IPS-20b (cell line): ENCODE data around the gene NLRP3.
A peak's percentile ranks its signal among the peaks of the same experiment; 100 is the strongest.
"Not testable (repeated sequence)": the region's sequence is repeated elsewhere in the genome, so short reads cannot be mapped to it uniquely, and the experiment has no call there.

Source experiments
- H3K27ac ChIP-seq: one replicate; pipeline ENCODE4 v1.5.1; 2013; ENCODE audit warnings: low read length
- H3K27me3 ChIP-seq: 2 replicates; pipeline ENCODE4 v1.6.1; 2013; ENCODE audit warnings: mild to moderate bottlenecking, low read length, inconsistent platforms; ENCODE audit not compliant: insufficient read depth
- H3K36me3 ChIP-seq: 2 replicates; pipeline ENCODE4 v1.6.1; 2013; ENCODE audit warnings: low read depth, mild to moderate bottlenecking, inconsistent platforms, low read length, moderate library complexity; ENCODE audit not compliant: insufficient read depth
- H3K4me1 ChIP-seq: 2 replicates; pipeline ENCODE4 v1.6.1; 2013; ENCODE audit warnings: mild to moderate bottlenecking, control low read depth, inconsistent platforms, low read length, moderate library complexity; ENCODE audit not compliant: insufficient read depth
- H3K4me3 ChIP-seq: 2 replicates; pipeline ENCODE4 v1.5.1; 2013; ENCODE audit warnings: mild to moderate bottlenecking, low read length, inconsistent platforms
- H3K9ac ChIP-seq: 2 replicates; pipeline ENCODE4 v1.6.1; 2013; ENCODE audit warnings: low read depth, mild to moderate bottlenecking, inconsistent platforms, low read length, moderate library complexity
- H3K9me3 ChIP-seq: 2 replicates; pipeline ENCODE4 v1.6.1; 2013; ENCODE audit warnings: mild to moderate bottlenecking, low read depth, low read length, inconsistent platforms; ENCODE audit not compliant: insufficient read depth

NLRP3 gene

GRCh38 chr1:247376659-247377058 lies 39.3 kb upstream of the NLRP3 start:
- Histone ChIP-seq H3K27me3 (no peaks in the 10 kb centered on the region), H3K36me3 (no peaks in the 10 kb centered on the region), H3K4me3 (peak overlapping the region; percentile 72), H3K9me3 (peaks cover 5% of the 10 kb centered on the region; the same call in 1 of the 2 replicates), H3K27ac (peak overlapping the region; percentile 77), H3K9ac (peak overlapping the region; percentile 93), H3K4me1 (peaks cover 30% of the 10 kb centered on the region)

GRCh38 chr1:247377656-247378055 lies 38.3 kb upstream of the NLRP3 start:
- not testable (repeated sequence) for H3K9me3 ChIP-seq, H3K27me3 ChIP-seq, H3K36me3 ChIP-seq
- Histone ChIP-seq H3K9ac (peak overlapping the region; percentile 93; the same call in 1 of the 2 replicates), H3K27ac (peak overlapping the region; percentile 77), H3K4me3 (peak overlapping the region; percentile 72), H3K4me1 (peaks cover 30% of the 10 kb centered on the region)

DNA sequence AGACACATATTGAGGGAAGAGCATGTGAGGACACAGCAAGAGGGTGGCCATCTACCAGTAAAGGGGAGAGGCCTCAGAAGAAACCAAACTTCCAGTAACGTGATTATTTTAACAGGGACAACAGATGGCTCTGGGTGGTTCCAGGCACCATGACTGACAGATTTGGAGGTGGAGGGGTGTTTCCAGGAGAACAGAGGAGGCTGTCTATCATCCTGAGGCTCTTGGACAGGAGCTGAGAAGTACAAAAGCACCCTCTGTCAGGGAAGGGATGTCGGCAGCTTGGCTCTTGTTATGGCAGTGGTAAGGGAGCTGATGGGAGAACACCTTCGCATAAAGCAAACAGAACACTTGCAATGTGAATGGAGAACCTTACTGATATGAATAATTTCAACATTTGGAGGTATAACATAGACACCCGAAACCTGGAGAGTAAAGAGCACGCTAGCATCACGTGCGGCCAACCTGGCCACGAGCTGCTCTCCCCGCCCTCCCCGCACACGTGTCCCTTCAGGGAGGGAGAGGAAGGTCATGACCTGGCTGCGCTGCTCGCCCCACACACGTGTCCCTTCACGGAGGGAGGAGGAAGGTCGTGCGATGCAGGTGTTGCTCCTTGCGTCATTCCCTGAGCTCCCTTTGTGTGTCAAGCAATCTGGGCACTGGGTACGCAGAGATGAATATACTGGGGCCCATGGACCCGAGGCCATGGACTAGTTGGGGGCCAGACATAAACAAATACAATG lies 37.5 kb upstream of the NLRP3 start:
- Histone ChIP-seq H3K9me3 (peaks cover 5% of the 10 kb centered on the region; the same call in 1 of the 2 replicates), H3K4me1 (peaks cover 30% of the 10 kb centered on the region), H3K4me3 (peak overlapping the region; percentile 72; the same call in 1 of the 2 replicates), H3K27me3 (no peaks in the 10 kb centered on the region), H3K9ac (peak overlapping the region; percentile 93; the same call in 1 of the 2 replicates), H3K36me3 (no peaks in the 10 kb centered on the region), H3K27ac (peak overlapping the region; percentile 77)

- Histone ChIP-seq H3K4me1 (peaks cover 19% of the 10 kb centered on the region), H3K9me3 (peaks cover 9% of the 10 kb centered on the region; the same call in 1 of the 2 replicates), H3K27ac (no peak overlapping the region), H3K36me3 (no peaks in the 10 kb centered on the region), H3K27me3 (peaks cover 15% of the 10 kb centered on the region; the same call in 1 of the 2 replicates), H3K4me3 (no peak overlapping the region), H3K9ac (no peak overlapping the region)
Observed at GRCh38 chr1:247385283-247385682, 30.7 kb upstream of the NLRP3 start.

DNA sequence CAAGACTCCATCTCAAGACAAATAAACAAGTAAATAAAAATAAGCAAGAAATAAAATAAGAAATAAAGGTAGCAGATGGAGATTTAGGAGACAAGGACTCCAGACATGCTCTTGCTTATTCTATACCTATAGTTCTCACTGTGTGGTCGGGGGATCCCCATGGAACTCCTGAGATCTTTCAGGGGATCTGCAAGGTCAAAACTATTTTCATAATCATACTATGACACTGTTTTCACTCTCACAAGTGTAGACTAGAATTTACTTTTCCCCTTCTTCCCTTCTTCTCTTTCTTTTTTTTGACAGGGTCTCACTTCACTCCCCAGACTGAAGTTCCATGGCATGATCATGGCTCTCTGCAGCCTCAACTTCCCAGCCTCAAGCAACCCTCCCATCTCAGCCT lies 29.8 kb upstream of the NLRP3 start:
- Histone ChIP-seq H3K4me1 (peaks cover 19% of the 10 kb centered on the region), H3K9ac (no peak overlapping the region), H3K4me3 (no peak overlapping the region), H3K27me3 (peaks cover 15% of the 10 kb centered on the region; the same call in 1 of the 2 replicates), H3K9me3 (peaks cover 9% of the 10 kb centered on the region; the same call in 1 of the 2 replicates), H3K27ac (no peak overlapping the region), H3K36me3 (no peaks in the 10 kb centered on the region)

DNA sequence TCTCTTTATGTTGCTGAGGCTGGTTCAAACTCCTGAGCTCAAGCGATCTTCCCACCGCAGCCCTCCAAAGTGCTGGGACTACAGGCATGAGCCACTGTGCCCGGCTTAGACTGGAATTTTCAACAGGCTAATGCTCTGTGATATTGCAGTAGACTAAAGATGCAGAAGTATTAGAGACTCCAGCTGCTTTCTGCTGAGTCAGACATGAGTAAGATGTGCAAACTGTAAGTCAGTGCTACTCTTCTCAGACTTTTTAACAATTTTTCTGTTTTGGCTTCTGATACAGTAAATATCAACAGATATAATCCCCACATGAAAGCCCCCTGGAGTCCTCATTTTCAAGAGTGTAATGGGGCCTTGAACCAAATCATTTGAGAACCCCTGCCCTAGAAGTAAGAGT lies 29.3 kb upstream of the NLRP3 start:
- H3K36me3 ChIP-seq = no peaks in the 10 kb centered on the region
- H3K9ac ChIP-seq = peak overlapping the region; percentile 3; the same call in 1 of the 2 replicates
- H3K27ac ChIP-seq = no peak overlapping the region
- peaks cover 15% of the 10 kb centered on the region; the same call in 1 of the 2 replicates for H3K27me3 ChIP-seq
- H3K9me3 ChIP-seq = peaks cover 9% of the 10 kb centered on the region; the same call in 1 of the 2 replicates
- peaks cover 19% of the 10 kb centered on the region for H3K4me1 ChIP-seq
- H3K4me3 ChIP-seq = no peak overlapping the region

DNA sequence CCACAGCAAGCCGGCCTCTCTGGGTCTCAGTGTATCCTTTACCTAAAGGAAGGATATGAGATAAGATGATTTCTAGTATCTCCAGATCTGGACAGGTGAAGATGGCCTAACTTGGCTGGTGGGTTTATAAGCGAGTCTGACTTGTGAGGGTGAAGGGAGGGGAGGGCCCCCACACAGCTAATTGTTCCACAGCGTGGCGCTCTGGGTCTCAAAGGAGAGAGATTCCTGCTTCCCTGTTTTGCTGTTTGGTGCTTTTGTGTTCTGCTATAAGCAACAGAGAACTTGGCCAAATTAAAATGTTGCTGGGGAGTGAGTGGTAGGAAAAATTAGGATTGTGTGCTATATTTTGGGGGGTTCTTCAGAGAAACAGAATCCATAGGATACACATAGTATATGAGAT lies 28.9 kb upstream of the NLRP3 start:
- H3K4me3 ChIP-seq = no peak overlapping the region
- no peak overlapping the region for H3K27ac ChIP-seq
- peaks cover 9% of the 10 kb centered on the region; the same call in 1 of the 2 replicates for H3K9me3 ChIP-seq
- peaks cover 15% of the 10 kb centered on the region; the same call in 1 of the 2 replicates for H3K27me3 ChIP-seq
- H3K4me1 ChIP-seq = peaks cover 19% of the 10 kb centered on the region
- H3K9ac ChIP-seq = peak overlapping the region; percentile 3; the same call in 1 of the 2 replicates
- H3K36me3 ChIP-seq = no peaks in the 10 kb centered on the region

DNA sequence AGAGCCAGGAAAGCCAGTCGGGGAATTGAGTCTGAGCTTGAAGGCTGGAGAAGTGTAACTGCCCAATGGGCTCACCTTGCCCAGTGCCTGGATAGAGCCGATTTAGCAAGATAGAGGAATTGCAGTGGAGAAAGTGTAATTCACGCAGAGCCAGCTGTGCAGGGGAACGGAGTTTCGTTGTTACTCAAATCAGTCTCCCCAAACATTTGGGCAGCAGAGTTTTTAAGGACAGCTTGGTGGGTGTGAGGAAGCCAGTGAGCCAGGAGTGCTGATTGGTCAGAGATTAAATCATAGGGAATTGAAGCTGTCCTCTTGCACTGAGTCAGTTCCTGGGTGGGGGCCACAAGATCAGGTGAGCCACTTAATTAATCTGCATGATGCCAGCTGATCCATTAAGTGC lies 28.4 kb upstream of the NLRP3 start:
- Histone ChIP-seq H3K4me1 (peaks cover 19% of the 10 kb centered on the region), H3K27ac (no peak overlapping the region), H3K4me3 (no peak overlapping the region), H3K36me3 (no peaks in the 10 kb centered on the region), H3K27me3 (peaks cover 15% of the 10 kb centered on the region; the same call in 1 of the 2 replicates), H3K9me3 (peaks cover 9% of the 10 kb centered on the region; the same call in 1 of the 2 replicates), H3K9ac (peak overlapping the region; percentile 3; the same call in 1 of the 2 replicates)

DNA sequence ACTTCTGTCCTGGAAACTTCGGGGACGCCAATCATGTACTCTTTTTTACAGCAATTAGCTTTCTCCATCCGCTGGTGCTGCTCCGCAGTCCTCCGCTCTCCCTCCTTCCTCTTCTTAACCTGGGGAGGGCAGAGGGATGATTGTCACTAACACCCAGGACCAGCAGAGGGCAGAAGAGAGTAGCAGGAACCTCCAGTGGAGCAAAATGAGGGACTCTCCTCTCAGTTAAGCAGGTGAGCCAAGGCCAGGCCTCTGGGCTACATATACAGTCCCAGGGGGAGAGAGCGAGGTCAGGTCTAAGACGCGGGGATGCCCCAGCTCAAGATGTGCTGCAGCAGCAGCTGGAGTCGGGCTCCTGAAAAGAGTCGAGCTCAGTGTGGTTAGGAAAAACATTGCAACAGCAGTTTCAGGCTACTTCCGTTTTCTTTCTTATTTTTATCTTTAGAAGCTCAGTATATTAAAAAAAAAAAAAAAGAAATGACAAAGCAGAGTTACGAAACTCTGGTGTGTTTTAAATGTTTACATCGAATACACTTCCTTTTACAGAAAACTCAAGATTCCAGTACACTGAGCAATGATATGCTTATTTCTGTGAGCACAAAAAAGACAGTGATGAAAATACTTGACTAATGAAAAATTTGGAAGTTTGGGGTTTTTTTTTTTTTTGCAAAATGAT lies 25.7 kb upstream of the NLRP3 start:
- H3K27ac ChIP-seq = no peak overlapping the region

GRCh38 chr1:247390996-247391395 lies 25.0 kb upstream of the NLRP3 start:
- no peak overlapping the region for H3K4me3 ChIP-seq
- no peaks in the 10 kb centered on the region for H3K9me3 ChIP-seq
- peaks cover 15% of the 10 kb centered on the region; the same call in 1 of the 2 replicates for H3K27me3 ChIP-seq
- peaks cover 19% of the 10 kb centered on the region for H3K4me1 ChIP-seq
- no peaks in the 10 kb centered on the region for H3K36me3 ChIP-seq
- H3K27ac ChIP-seq = no peak overlapping the region
- no peak overlapping the region for H3K9ac ChIP-seq

More for the DNA sequence above, 25.7 kb upstream of the NLRP3 start:
- Histone ChIP-seq H3K36me3 (no peaks in the 10 kb centered on the region), H3K4me3 (no peak overlapping the region), H3K27me3 (peaks cover 15% of the 10 kb centered on the region; the same call in 1 of the 2 replicates), H3K9ac (no peak overlapping the region), H3K9me3 (peaks cover under 1% of the 10 kb centered on the region; the same call in 1 of the 2 replicates), H3K4me1 (peaks cover 19% of the 10 kb centered on the region)

DNA sequence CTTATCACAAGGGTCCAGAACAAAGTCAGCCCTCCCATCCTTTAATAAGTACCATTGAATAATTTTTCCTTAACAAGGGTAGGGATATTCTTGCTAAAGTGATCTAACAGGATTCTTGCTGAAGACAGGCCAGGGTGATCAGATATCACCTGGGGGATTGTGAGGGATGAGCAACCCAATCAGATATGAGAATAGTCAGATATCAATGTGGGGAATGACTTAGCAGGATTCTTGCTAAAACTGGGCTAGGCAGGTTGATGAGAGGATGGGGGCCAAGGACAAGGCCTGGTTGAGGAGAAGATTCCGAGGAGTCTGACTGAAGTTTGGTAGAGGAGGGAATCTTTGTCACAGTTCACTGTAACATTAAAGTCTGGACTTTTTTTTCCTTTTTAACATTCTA lies 23.9 kb upstream of the NLRP3 start:
- Histone ChIP-seq H3K27me3 (peaks cover 15% of the 10 kb centered on the region; the same call in 1 of the 2 replicates), H3K9me3 (no peaks in the 10 kb centered on the region), H3K4me3 (no peak overlapping the region), H3K4me1 (peaks cover 12% of the 10 kb centered on the region), H3K27ac (no peak overlapping the region), H3K9ac (no peak overlapping the region), H3K36me3 (no peaks in the 10 kb centered on the region)
